IPS DF 4.7 (cell line): ENCODE results near the gene SLC25A13.
"Not testable (repeated sequence)": the region's sequence is repeated elsewhere in the genome, so short reads cannot be mapped to it uniquely, and the experiment has no call there.

Experiments
- DNase-seq: peaks from one replicate; pipeline ENCODE4 v3.0.0-alpha.2; 2013; ENCODE audit warnings: low spot score; ENCODE audit errors: extremely low read depth

Gene SLC25A13, protein sequence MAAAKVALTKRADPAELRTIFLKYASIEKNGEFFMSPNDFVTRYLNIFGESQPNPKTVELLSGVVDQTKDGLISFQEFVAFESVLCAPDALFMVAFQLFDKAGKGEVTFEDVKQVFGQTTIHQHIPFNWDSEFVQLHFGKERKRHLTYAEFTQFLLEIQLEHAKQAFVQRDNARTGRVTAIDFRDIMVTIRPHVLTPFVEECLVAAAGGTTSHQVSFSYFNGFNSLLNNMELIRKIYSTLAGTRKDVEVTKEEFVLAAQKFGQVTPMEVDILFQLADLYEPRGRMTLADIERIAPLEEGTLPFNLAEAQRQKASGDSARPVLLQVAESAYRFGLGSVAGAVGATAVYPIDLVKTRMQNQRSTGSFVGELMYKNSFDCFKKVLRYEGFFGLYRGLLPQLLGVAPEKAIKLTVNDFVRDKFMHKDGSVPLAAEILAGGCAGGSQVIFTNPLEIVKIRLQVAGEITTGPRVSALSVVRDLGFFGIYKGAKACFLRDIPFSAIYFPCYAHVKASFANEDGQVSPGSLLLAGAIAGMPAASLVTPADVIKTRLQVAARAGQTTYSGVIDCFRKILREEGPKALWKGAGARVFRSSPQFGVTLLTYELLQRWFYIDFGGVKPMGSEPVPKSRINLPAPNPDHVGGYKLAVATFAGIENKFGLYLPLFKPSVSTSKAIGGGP

GRCh38 chr7:96321658-96322372 lies at the start of gene SLC25A13:
SLC25A13 (minus strand) TSS chr7:96322098; CDS start chr7:96321956, 142 bp downstream.
- DNase-seq = no peak

DNA sequence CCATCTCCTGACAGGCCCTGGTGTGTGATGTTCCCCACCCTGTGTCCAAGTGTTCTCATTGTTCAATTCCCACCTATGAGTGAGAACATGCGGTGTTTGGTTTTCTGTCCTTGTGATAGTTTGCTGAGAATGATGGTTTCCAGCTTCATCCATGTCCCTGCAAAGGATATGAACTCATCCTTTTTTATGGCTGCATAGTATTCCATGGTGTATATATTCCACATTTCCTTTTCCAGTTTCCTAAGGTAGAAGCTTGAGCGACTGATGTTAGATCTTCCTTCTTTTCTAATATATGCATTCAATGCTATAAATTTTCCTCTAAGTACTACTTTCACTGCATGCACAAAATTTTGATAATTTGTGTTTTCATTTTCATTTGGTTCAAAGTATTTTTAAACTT lies 44.0 kb upstream of the SLC25A13 start:
- not testable (repeated sequence) for DNase-seq

DNA sequence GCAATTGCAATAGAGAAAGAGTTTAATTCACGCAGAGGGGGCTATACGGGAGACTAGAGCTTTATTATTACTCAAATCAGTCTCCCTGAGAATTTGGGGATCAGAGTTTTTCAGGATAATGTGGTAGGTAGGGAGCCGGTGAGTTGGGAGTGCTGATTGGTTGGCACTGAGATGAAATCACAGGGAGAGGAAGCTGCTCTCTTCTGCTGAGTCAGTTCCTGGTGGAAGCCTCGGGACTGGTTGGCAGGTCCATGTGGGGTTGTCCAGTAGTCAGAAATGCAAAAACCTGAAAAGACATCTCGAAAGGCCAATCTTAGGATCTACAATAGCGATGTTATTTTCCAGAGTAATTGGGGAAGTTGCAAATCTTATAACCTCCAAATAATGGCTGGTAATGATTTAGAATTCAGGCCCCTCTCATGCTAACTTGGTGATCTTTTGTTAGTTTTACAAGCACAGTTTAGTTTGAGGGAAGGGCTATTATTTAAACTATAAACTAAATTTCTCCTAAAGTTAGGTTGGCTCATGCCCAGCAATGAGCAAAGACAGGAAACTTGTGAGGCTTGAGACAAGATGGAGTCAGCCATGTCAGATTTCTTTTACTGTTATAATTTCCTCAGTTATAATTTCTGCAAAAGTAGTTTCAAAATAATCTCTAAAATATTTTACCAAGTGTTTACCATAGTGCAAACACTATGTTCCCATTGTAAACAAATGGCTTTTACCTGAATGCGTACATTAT lies 39.4 kb upstream of the SLC25A13 start:
- no peak for DNase-seq

- DNase-seq = no peak
Measured at GRCh38 chr7:96359876-96360275, 38.0 kb upstream of the SLC25A13 start.

- not testable (repeated sequence) for DNase-seq
Measured at GRCh38 chr7:96358236-96358971, 36.5 kb upstream of the SLC25A13 start.

GRCh38 chr7:96355990-96356506 lies 34.1 kb upstream of the SLC25A13 start:
- DNase-seq = no peak

- DNase-seq = no peak
Measured at GRCh38 chr7:96354881-96355280, 33.0 kb upstream of the SLC25A13 start.

- DNase-seq = no peak
Measured at GRCh38 chr7:96349572-96349971, 27.7 kb upstream of the SLC25A13 start.

DNA sequence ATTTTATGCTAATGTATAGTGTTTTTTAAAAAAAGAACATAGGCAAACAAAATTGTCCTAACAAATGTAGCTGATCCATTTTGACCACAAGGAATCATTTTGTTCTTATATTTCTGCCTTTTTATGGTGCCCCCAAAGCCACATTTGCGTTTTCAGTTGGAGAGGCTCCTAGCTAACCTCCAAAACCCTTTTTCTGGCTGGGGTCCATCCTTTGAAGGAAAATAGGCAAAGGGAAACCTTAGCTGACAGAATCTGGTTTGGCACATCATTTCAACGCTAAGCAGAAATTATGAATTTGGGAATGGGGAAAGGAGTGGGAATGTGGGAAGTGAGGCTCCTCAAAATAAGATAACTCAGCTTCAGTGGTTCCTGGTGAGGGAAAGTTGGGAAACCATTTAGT lies 25.6 kb upstream of the SLC25A13 start:
- DNase-seq = no peak

- DNase-seq = no peak
Measured at GRCh38 chr7:96346293-96346953, 24.5 kb upstream of the SLC25A13 start.

GRCh38 chr7:96344236-96344635 lies 22.3 kb upstream of the SLC25A13 start:
- no peak for DNase-seq

DNA sequence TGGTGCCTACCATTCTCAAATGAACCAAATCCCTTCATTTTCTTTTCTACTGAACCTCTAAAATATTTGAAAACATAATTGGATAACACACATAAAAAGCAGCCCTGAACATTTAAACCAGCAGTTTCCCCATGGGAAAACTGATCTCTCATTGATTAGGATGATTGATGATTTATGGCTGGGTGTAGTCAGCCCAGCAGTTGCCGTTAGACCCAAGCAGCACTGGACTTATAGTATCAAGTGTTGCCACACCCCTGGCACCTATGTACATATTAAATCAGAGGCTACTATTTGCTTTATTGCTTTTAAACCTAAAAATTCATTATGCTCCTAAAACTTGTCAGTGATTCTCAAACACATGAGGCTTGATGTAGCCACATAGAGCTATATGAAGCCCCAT lies 20.2 kb upstream of the SLC25A13 start:
- no peak for DNase-seq

GRCh38 chr7:96337519-96337918 lies 15.6 kb upstream of the SLC25A13 start:
- no peak for DNase-seq

- DNase-seq = no peak
Measured at GRCh38 chr7:96332325-96332724, 10.4 kb upstream of the SLC25A13 start.

DNA sequence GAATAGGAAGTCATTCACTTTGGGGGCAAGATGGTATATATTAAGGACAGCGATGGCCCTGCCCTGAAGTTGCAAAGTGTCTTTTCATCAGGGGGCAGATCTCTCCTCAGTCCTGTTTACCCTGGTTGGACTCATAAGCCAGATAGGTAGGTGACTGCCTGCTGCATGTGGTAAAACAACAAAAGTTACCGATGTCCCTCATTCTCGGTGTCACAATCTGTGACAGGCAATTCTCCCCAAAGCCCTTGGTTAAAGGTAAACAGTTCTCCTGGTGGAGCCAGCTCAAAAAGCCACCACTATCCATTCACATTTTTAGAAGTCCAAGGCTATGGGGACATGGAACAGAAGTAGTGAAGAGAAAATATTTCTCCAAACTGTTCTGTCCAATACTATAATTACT lies 9.9 kb upstream of the SLC25A13 start:
- no peak for DNase-seq

DNA sequence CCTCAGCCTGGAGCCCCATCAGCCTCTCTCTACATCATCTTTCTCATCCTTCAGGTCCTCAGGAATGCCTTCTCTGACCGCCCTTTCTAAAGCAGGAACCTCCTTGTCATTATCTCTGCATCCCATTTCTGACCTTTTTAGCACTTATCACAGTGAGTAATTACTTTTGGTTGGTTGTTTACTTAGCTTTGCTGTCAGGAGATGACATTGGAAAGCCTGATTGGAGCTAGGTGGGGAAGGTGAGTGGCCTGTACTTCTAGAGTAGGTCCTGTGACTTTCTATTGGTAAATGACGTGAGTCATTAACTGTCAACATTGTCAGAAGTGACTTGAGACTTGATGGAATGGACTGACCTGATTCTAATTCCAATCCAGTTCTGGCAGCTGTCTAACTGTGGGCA lies 9.3 kb upstream of the SLC25A13 start:
- DNase-seq = no peak

GRCh38 chr7:96330193-96330592 lies 8.3 kb upstream of the SLC25A13 start:
- DNase-seq = no peak

- no peak for DNase-seq
Measured at GRCh38 chr7:96329241-96329640, 7.3 kb upstream of the SLC25A13 start.

GRCh38 chr7:96328016-96328415 lies 6.1 kb upstream of the SLC25A13 start:
- no peak for DNase-seq

- no peak for DNase-seq
Measured at GRCh38 chr7:96327429-96327828, 5.5 kb upstream of the SLC25A13 start.
